Subcutaneous abdominal adipose tissue (tissue), 5 donors: Measurements from ENCODE around the gene CDC14B.

Experiments
- H3K27ac ChIP-seq: one replicate; pipeline ENCODE4 v1.7.0; 2013; ENCODE audit warnings: low read depth, mild to moderate bottlenecking, inconsistent platforms, low read length, moderate library complexity
- H3K27me3 ChIP-seq, 5 donors: one replicate each; pipeline ENCODE4 v1.7.0; 2013; ENCODE audit warnings: low read length in 5 of 5, inconsistent platforms in 1 of 5; ENCODE audit not compliant: control insufficient read depth in 5 of 5, insufficient read depth in 4 of 5
- H3K36me3 ChIP-seq, 5 donors: one replicate each; pipeline ENCODE4 v1.7.0; 2013; ENCODE audit warnings: low read length in 5 of 5; ENCODE audit not compliant: control insufficient read depth in 5 of 5, insufficient read depth in 5 of 5
- H3K4me1 ChIP-seq, 5 donors: one replicate each; pipeline ENCODE4 v1.7.0; 2013; ENCODE audit warnings: low read length in 5 of 5, mild to moderate bottlenecking in 3 of 5, moderate library complexity in 1 of 5; ENCODE audit not compliant: control insufficient read depth in 5 of 5, insufficient read depth in 5 of 5
- H3K4me3 ChIP-seq, 5 donors: one replicate each; pipeline ENCODE4 v1.7.0; 2013; ENCODE audit warnings: low read length in 5 of 5, low read depth in 1 of 5
- H3K9ac ChIP-seq, 5 donors: one replicate each; pipeline ENCODE4 v1.7.0; 2013; ENCODE audit warnings: low read length in 5 of 5, mild to moderate bottlenecking in 4 of 5, moderate library complexity in 3 of 5
- H3K9me3 ChIP-seq, 5 donors: one replicate each; pipeline ENCODE4 v1.7.0; 2013; ENCODE audit warnings: low read length in 5 of 5; ENCODE audit not compliant: control insufficient read depth in 5 of 5
- donor health status: healthy.
- donor health status: healthy.
- donor health status: healthy.
- donor health status: healthy.
- donor health status: healthy.

CDC14B gene

GRCh38 chr9:96499257-96499656, 120.4 kb downstream of the CDC14B start:
- no peak overlapping the region for H3K27ac ChIP-seq
- no peak overlapping the region for H3K9ac ChIP-seq

GRCh38 chr9:96498796-96499195, 120.8 kb downstream of the CDC14B start:
- Histone ChIP-seq H3K36me3 (peaks cover 0 to 6% (median 2%) of the 10 kb centered on the region in 5 donors), H3K27me3 (no peaks in the 10 kb centered on the region), H3K4me1 (peaks cover 5 to 36% (median 30%) of the 10 kb centered on the region in 5 donors), H3K27ac (no peak overlapping the region), H3K9me3 (peaks cover 0 to 2% (median 0%) of the 10 kb centered on the region in 5 donors), H3K4me3 (no peak overlapping the region), H3K9ac (no peak overlapping the region)

More at GRCh38 chr9:96499257-96499656, 120.4 kb downstream of the CDC14B start:
- peaks cover 2 to 35% (median 25%) of the 10 kb centered on the region in 5 donors for H3K4me1 ChIP-seq
- H3K27me3 ChIP-seq = no peaks in the 10 kb centered on the region
- H3K9me3 ChIP-seq = peaks cover 0 to 2% (median 0%) of the 10 kb centered on the region in 5 donors
- H3K36me3 ChIP-seq = peaks cover 0 to 9% (median 4%) of the 10 kb centered on the region in 5 donors
- H3K4me3 ChIP-seq = no peak overlapping the region

GRCh38 chr9:96497117-96497399, 122.6 kb downstream of the CDC14B start:
- Histone ChIP-seq H3K9ac (no peak overlapping the region), H3K27me3 (no peaks in the 10 kb centered on the region), H3K4me3 (no peak overlapping the region), H3K4me1 (peaks cover 3 to 20% (median 14%) of the 10 kb centered on the region in 5 donors), H3K36me3 (peaks cover 0 to 14% (median 10%) of the 10 kb centered on the region in 5 donors), H3K27ac (no peak overlapping the region), H3K9me3 (peaks cover 0 to 2% (median 0%) of the 10 kb centered on the region in 5 donors)

DNA sequence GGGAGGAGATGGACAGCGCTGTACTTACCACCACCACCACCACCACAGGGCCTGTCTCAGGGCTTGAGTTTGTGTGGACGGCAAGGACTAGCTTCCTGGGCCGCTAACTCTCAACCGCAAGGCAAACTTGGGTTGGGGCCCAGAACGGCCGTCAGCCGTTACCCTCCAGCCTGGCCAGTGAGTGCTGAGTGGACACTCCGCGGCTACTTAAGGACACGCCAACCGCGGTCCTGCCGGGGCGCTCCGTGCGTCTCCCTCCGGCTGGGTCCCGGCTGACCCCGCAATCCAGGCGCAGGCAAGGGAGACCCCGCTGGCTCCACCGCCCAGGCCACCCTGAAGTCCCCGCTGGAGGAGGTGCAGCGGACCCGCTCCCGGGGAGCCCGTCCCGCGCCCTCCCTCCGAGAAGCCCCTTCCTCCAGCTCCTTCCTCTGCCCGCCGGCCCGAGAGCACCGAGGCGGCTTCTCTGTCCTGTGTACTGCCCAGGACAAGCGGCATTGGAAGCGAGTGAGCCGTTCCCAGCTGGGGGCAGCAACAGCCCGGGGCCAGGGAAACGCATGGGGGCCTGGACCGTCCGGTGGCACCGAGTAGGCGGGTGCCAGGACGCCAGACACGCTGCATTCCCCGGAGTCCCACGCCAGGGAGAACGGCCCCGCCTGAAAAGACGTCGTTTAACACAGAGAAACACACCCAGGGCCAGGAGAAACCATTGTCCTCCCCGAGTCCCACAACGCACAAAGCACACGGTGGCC, 123.1 kb downstream of the CDC14B start:
- Histone ChIP-seq H3K4me1 (peaks cover 3 to 15% (median 9%) of the 10 kb centered on the region in 5 donors), H3K36me3 (peaks cover 0 to 19% (median 13%) of the 10 kb centered on the region in 5 donors)

DNA sequence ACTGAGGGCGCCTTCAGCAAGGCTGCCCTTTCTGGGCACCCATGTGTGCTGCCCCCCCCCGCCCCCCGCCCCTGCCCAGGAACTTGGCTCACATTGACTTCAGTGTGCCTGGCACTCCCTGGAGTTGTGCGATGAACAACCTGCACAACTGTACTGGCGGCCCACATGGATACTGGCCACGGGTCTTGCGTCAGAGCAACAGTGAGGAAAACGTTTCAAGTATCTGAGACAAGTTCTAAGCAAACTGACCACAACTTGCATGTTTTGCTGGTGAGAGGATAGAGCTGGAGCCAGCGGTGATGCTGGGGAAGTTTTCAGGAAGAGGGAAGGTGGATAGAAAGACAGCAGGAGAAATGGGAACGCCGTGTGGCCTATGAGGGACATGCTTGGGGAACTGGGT, 124.3 kb downstream of the CDC14B start:
- Histone ChIP-seq H3K4me3 (no peak overlapping the region), H3K9me3 (peaks cover 0 to 2% (median 0%) of the 10 kb centered on the region in 5 donors), H3K36me3 (peaks cover 8 to 31% (median 25%) of the 10 kb centered on the region in 5 donors), H3K4me1 (peaks cover 3 to 15% (median 9%) of the 10 kb centered on the region in 5 donors), H3K27me3 (no peaks in the 10 kb centered on the region), H3K9ac (no peak overlapping the region), H3K27ac (no peak overlapping the region)

More for the DNA sequence above, 123.1 kb downstream of the CDC14B start:
- Histone ChIP-seq H3K9me3 (peaks cover 0 to 2% (median 0%) of the 10 kb centered on the region in 5 donors), H3K4me3 (no peak overlapping the region), H3K27ac (no peak overlapping the region), H3K9ac (no peak overlapping the region), H3K27me3 (no peaks in the 10 kb centered on the region)

DNA sequence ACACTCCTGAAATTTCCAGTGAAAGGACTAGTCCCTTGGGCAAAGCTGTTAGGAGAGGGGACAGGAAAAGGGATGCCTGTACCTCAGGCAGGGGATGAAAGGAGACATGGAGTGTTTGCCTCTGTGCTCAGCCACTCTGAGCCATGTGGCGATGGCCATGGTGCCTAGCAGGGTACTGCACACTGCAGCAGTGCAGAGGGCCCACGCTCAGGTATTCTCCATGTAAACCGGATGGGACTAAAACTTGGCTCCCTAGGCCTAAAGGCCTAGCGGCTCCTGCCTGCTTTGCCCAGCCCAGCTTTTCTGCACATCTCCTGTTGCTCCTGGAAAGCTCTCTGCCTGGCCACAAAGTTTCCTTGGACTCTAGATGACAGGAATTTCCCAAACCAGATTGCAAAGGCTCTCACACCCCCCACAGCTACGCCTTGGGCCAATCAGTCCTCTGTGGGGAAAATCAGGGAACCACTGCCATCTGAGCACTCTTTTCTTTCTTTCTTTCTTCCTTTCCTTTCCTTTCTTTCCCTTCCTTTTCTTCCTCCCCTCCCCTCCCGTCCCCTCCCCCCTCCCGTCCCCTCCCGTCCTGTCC, 125.3 kb downstream of the CDC14B start:
- peaks cover 0 to 2% (median 0%) of the 10 kb centered on the region in 5 donors for H3K9me3 ChIP-seq
- H3K36me3 ChIP-seq = peaks cover 11 to 38% (median 34%) of the 10 kb centered on the region in 5 donors
- peaks cover 3 to 15% (median 9%) of the 10 kb centered on the region in 5 donors for H3K4me1 ChIP-seq
- H3K4me3 ChIP-seq = no peak overlapping the region
- H3K27me3 ChIP-seq = no peaks in the 10 kb centered on the region
- no peak overlapping the region for H3K9ac ChIP-seq
- no peak overlapping the region for H3K27ac ChIP-seq

GRCh38 chr9:96493757-96494156, 125.9 kb downstream of the CDC14B start:
- H3K9me3 ChIP-seq = peaks cover 0 to 2% (median 0%) of the 10 kb centered on the region in 5 donors
- H3K36me3 ChIP-seq = peaks cover 11 to 43% (median 38%) of the 10 kb centered on the region in 5 donors
- peaks cover 3 to 15% (median 9%) of the 10 kb centered on the region in 5 donors for H3K4me1 ChIP-seq
- H3K9ac ChIP-seq = no peak overlapping the region
- H3K27ac ChIP-seq = no peak overlapping the region
- H3K27me3 ChIP-seq = no peaks in the 10 kb centered on the region
- H3K4me3 ChIP-seq = no peak overlapping the region

GRCh38 chr9:96492993-96493531, 126.6 kb downstream of the CDC14B start:
- Histone ChIP-seq H3K9ac (no peak overlapping the region), H3K4me3 (no peak overlapping the region), H3K27me3 (no peaks in the 10 kb centered on the region), H3K4me1 (peaks cover 4 to 19% (median 11%) of the 10 kb centered on the region in 5 donors), H3K9me3 (peaks cover 0 to 2% (median 0%) of the 10 kb centered on the region in 5 donors), H3K27ac (no peak overlapping the region), H3K36me3 (peaks cover 11 to 48% (median 44%) of the 10 kb centered on the region in 5 donors)

GRCh38 chr9:96491880-96492525, 127.6 kb downstream of the CDC14B start:
- Histone ChIP-seq H3K4me3 (no peak overlapping the region), H3K9me3 (peaks cover 0 to 2% (median 0%) of the 10 kb centered on the region in 5 donors), H3K4me1 (peaks cover 11 to 29% (median 21%) of the 10 kb centered on the region in 5 donors), H3K27me3 (no peaks in the 10 kb centered on the region), H3K9ac (no peak overlapping the region), H3K36me3 (peaks cover 11 to 48% (median 44%) of the 10 kb centered on the region in 5 donors), H3K27ac (no peak overlapping the region)
